Kidney (tissue), 14 donors: ENCODE data around the gene CRIM1. TPM values are rescaled to one million over a fixed set of nuclear protein-coding genes. Genes with fewer than 3 reads are reported as not detected.
"Not testable (repeated sequence)": the region's sequence is repeated elsewhere in the genome, so short reads cannot be mapped to it uniquely, and the experiment has no call there.

Source experiments
- DNase-seq, 5 donors: peaks; one replicate each; pipeline ENCODE4 v3.0.0-alpha.2; 2013 to 2020
- FAIRE-seq: peaks from 2 replicates; lab custom pipeline; 2012; peaks lifted over from hg19 to GRCh38; lab: Jason Lieb, UNC
- H3K27ac ChIP-seq, 2 donors: one replicate each; pipeline ENCODE4 v1.7.0; 2013; ENCODE audit warnings: low read depth in 2 of 2, low read length in 2 of 2, inconsistent platforms in 1 of 2
- H3K27me3 ChIP-seq: one replicate; pipeline ENCODE4 v1.7.1; 2013; ENCODE audit warnings: low read length, inconsistent platforms; ENCODE audit not compliant: control insufficient read depth, insufficient read depth
- H3K36me3 ChIP-seq, 3 donors: one replicate each; pipeline versions ENCODE4 v1.7.0 to v1.7.1; 2013; ENCODE audit warnings: low read length in 3 of 3, control low read depth in 1 of 3, inconsistent platforms in 1 of 3; ENCODE audit not compliant: insufficient read depth in 3 of 3, control insufficient read depth in 2 of 3
- H3K4me1 ChIP-seq, 3 donors: one replicate each; pipeline versions ENCODE4 v1.7.0 to v1.7.1; 2013; ENCODE audit warnings: low read length in 3 of 3, inconsistent platforms in 1 of 3, low read depth in 1 of 3; ENCODE audit not compliant: control insufficient read depth in 2 of 3, insufficient read depth in 2 of 3
- H3K4me3 ChIP-seq, 3 donors: one replicate each; pipeline versions ENCODE4 v1.7.0 to v1.8.1; 2013; ENCODE audit warnings: low read length in 3 of 3, control low read depth in 1 of 3, inconsistent platforms in 1 of 3
- H3K9ac ChIP-seq, 3 donors: one replicate each; pipeline versions ENCODE4 v1.7.0 to v1.7.1; 2013; ENCODE audit warnings: low read length in 3 of 3, control low read depth in 1 of 3, inconsistent platforms in 1 of 3
- H3K9me3 ChIP-seq, 3 donors: one replicate each; pipeline versions ENCODE4 v1.7.0 to v1.7.1; 2013; ENCODE audit warnings: low read length in 3 of 3, control low read depth in 1 of 3, inconsistent platforms in 1 of 3; ENCODE audit not compliant: control insufficient read depth in 2 of 3, insufficient read depth in 1 of 3
- intact Hi-C: fragments of 100-400 bp; cut with DNase I; formaldehyde crosslinking; loops from one replicate; pipeline ENCODE4 v1.11.1; 2022
- polyA plus RNA-seq: library from polyadenylated mRNA; stranded (reverse); fragments of 350-450 nt; fragmentation: Illumina TruSeq; extraction: RNeasy Lipid Tissue Mini Kit (QIAGEN cat#74804); gene quantifications from one replicate; pipeline ENCODE4 v1.2.3, GENCODE V29; 2014; ENCODE audit warnings: low read depth, low replicate concordance; ENCODE audit not compliant: insufficient read depth
- total RNA-seq: library from RNA; stranded (reverse); fragmentation: NEBNext Ultra II Directional; extraction: Animal tissue kit (Norgen Biotek cat#: 25700); gene quantifications from one replicate; pipeline ENCODE4 v1.2.1, GENCODE V29; 2021
- TF ChIP-seq, protein P1 (sequence below): IDR thresholded peaks from 3 replicates; pipeline ENCODE4 v1.5.1; 2012; ENCODE audit warnings: mild to moderate bottlenecking, moderate library complexity, borderline replicate concordance; ENCODE audit not compliant: insufficient read depth; ENCODE audit errors: extremely low read depth
- donor health status: control.
- donor health status: control.
- donor health status: control.
- donor health status: control.
- donor health status: control.
- donor health status: DM: yes; HTN: yes; CAD: no.
- donor health status: Normal renal cell carcinoma (clear cell type).

The CRIM1 gene
- total and polyA plus RNA-seq, 2 donors from 2014 or later = 47.2 to 154 TPM

GRCh38 chr2:36360834-36361233 lies 5.3 kb downstream of the CRIM1 start:
- no peaks in the 10 kb centered on the region for H3K27me3 ChIP-seq
- FAIRE-seq = no peak
- no peaks in the 10 kb centered on the region for H3K36me3 ChIP-seq
- intact Hi-C loops = no loop called here
- no peak overlapping the region for H3K9ac ChIP-seq
- H3K27ac ChIP-seq = no peak overlapping the region
- TF ChIP-seq, protein P1, sequence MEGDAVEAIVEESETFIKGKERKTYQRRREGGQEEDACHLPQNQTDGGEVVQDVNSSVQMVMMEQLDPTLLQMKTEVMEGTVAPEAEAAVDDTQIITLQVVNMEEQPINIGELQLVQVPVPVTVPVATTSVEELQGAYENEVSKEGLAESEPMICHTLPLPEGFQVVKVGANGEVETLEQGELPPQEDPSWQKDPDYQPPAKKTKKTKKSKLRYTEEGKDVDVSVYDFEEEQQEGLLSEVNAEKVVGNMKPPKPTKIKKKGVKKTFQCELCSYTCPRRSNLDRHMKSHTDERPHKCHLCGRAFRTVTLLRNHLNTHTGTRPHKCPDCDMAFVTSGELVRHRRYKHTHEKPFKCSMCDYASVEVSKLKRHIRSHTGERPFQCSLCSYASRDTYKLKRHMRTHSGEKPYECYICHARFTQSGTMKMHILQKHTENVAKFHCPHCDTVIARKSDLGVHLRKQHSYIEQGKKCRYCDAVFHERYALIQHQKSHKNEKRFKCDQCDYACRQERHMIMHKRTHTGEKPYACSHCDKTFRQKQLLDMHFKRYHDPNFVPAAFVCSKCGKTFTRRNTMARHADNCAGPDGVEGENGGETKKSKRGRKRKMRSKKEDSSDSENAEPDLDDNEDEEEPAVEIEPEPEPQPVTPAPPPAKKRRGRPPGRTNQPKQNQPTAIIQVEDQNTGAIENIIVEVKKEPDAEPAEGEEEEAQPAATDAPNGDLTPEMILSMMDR = no peak
- DNase-seq = no peak
- no peak overlapping the region for H3K4me3 ChIP-seq
- no peaks in the 10 kb centered on the region for H3K9me3 ChIP-seq
- H3K4me1 ChIP-seq = peaks cover 0 to 22% (median 20%) of the 10 kb centered on the region in 3 donors

GRCh38 chr2:36361396-36361795 lies 5.8 kb downstream of the CRIM1 start:
- Histone ChIP-seq H3K27me3 (no peaks in the 10 kb centered on the region), H3K9me3 (no peaks in the 10 kb centered on the region), H3K27ac (no peak overlapping the region), H3K4me3 (peak overlapping the region in 1 of 3 donors; percentile 1), H3K4me1 (peaks cover 0 to 26% (median 22%) of the 10 kb centered on the region in 3 donors), H3K36me3 (no peaks in the 10 kb centered on the region), H3K9ac (no peak overlapping the region)
- FAIRE-seq (no peak), DNase-seq (no peak)
- intact Hi-C loops = no loop called here
- TF ChIP-seq, protein P1 = no peak

DNA sequence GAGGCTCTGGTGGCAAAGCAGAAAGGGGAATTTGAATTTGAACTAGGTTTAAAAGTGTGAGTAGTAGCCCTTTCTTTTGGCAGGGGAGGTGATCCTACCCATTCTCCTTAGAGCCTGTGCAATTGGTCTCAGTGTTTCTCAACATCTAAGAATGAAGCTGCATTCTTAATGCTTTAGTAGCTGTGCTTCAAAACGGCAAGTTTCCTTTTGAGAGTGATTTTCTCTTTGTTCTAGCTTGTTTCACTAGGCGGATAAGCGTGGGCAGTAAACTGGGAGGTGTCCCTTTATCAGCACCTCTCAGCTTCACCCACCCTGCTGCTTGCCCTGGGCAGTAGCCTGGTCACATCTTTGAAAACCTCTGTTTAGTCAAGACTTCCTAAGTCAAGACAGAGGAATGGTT lies 6.7 kb downstream of the CRIM1 start:
- Histone ChIP-seq H3K27me3 (no peaks in the 10 kb centered on the region), H3K9ac (no peak overlapping the region), H3K36me3 (no peaks in the 10 kb centered on the region), H3K4me1 (peaks cover 4 to 35% (median 27%) of the 10 kb centered on the region in 3 donors), H3K4me3 (no peak overlapping the region), H3K9me3 (no peaks in the 10 kb centered on the region), H3K27ac (peak overlapping the region in 1 of 2 donors; percentile 10)
- DNase-seq (no peak), FAIRE-seq (no peak)
- TF ChIP-seq, protein P1 = no peak
- intact Hi-C loops = no loop called here

DNA sequence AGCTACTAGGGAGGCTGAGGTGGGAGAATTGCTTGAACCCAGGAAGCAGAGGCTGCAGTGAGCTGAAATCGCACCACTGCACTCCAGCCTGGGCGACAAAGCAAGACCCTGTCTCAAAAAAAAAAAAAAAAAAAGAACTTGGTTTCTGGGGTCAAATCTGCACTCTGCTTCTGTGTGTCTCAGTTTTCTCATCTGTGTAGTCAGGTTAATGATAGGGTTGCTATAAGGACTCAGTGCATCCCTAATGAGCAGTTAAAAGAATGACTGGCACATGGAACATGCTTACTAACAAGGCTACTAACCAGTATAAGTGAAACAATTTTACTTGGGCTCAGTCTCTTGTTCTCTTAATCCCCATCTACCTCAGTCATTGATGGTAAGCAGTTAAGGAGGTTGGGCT lies 7.5 kb downstream of the CRIM1 start:
- H3K4me3 ChIP-seq, H3K36me3 ChIP-seq, DNase-seq, H3K27me3 ChIP-seq, H3K9me3 ChIP-seq, H3K27ac ChIP-seq, intact Hi-C loops, FAIRE-seq, H3K9ac ChIP-seq: not testable (repeated sequence)
- H3K4me1 ChIP-seq = peaks cover 10 to 43% (median 30%) of the 10 kb centered on the region in 3 donors
